SH-SY5Y (cell line): Measurements from ENCODE around the gene BLNK.

Source experiments
- GATA2 ChIP-seq: IDR thresholded peaks from 2 replicates; pipeline ENCODE4 v1.6.1; 2011; ENCODE audit warnings: mild to moderate bottlenecking, low read depth, low read length
- GATA3 ChIP-seq: IDR thresholded peaks from 2 replicates; pipeline ENCODE4 v1.6.1; 2011; ENCODE audit warnings: low read depth, mild to moderate bottlenecking, low read length, moderate library complexity

Gene BLNK

GRCh38 chr10:96276831-96277230, 5.5 kb upstream of the BLNK start:
- no peak for TF ChIP-seq GATA3
- no peak for TF ChIP-seq GATA2

GRCh38 chr10:96276426-96276825, 5.1 kb upstream of the BLNK start:
- no peak for TF ChIP-seq GATA3
- TF ChIP-seq GATA2 = no peak

GRCh38 chr10:96275685-96276418, 4.5 kb upstream of the BLNK start:
- no peak for TF ChIP-seq GATA2
- TF ChIP-seq GATA3 = no peak

GRCh38 chr10:96272316-96273280, 1.2 kb upstream of the BLNK start:
- TF ChIP-seq GATA2 (no peak), GATA3 (no peak)

GRCh38 chr10:96270571-96270970, 798 bp downstream of the BLNK start:
- TF ChIP-seq GATA3 (no peak), GATA2 (no peak)

DNA sequence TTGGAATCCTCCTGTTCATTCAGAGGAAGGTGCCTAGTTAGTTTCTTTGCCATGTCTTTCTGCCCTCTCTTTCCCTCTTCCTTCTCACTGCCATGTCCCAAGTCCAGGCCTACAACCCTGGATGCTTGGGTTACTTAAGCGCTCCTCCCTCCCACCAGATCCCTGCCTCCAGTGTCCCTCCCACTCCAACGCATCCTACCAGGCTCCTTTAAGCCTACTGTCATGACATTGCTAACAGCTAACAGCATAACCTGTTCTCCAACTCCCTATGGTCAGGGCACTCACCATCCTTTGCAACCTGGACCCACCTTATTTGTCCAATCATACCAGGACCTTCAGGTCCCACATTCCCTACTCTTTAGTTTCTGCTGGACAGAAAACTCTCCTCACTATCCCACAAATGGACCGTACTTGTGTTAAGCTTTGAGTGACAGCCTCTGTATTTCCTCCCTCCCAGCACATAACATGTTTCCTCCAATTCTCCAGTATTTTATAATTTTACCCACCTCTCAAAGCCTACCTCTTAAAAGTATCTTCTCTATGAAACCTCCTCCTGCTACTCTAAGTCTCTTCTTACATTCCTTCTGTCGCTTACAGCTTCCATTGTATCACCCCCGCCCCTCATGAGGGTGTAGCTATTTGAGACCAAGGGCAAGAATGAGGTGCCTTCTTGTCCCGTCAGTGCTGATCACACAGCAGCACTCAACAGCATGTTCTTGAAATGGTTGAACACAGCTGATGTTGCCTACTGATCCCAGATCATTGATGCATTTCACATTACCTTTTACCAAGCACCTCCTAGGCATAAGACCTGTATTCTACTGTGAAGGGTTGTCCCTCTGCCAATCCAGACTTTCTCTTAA, 1.7 kb downstream of the BLNK start:
- TF ChIP-seq GATA2 (no peak), GATA3 (no peak)

- no peak for TF ChIP-seq GATA3
- TF ChIP-seq GATA2 = no peak
These were observed 2.9 kb downstream of the BLNK start for GRCh38 chr10:96268341-96268909.

- TF ChIP-seq GATA2 (no peak), GATA3 (no peak)
These were observed 4.1 kb downstream of the BLNK start for GRCh38 chr10:96267234-96267705.

DNA sequence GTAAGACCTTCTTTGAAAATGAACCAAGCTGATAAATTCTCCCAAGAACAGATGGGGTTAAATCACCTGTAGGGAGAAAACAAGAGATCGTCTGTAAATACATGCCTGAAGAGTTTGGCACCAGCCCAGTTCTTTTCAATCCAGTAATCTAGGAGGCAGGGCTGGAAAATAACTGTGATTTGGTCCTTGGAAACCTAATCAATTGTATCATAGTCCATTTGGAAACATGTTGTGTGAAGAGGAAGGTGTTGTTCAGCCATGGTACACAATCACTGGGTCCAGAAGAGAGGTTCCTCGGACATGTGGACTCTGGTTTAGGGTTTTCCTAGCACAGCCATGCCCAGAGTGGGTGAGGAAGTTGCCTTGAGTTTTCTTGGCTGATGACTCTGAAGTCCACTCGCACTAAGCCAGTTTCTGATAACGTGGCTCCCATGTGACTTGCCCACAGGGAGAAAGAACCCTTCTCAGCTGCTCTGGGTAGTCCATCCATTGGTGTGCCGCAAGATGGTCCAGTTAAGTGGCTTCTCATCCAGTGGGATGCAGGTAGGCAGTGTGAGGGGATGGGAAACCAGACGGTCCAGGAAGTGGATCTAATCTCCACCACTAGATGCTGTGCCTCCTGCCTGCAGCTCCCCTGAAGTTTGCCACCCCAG, 5.1 kb downstream of the BLNK start:
- TF ChIP-seq GATA2 (no peak), GATA3 (no peak)

- TF ChIP-seq GATA3 = no peak
- TF ChIP-seq GATA2 = no peak
These were observed 6.4 kb downstream of the BLNK start for GRCh38 chr10:96264938-96265337.

DNA sequence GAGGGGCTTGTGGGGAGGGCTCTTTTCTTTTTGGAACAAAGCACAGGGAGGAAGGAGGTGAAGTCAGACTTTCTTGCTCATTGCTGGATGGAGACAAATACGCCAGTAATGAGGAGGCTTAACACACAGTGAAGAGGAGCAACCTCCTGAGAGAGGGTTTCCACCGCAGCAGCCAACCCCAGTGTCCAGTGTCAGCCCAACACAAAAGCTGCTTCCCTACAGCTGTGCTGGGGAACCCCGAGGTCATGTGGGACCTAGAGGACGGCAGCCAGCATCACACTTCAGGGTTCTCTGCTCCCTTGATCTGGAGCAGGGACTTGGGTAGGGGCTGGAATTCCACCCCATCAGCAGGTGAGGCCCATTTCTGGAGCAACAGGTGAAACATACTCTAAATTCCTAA, 7.7 kb downstream of the BLNK start:
- no peak for TF ChIP-seq GATA2
- TF ChIP-seq GATA3 = no peak

DNA sequence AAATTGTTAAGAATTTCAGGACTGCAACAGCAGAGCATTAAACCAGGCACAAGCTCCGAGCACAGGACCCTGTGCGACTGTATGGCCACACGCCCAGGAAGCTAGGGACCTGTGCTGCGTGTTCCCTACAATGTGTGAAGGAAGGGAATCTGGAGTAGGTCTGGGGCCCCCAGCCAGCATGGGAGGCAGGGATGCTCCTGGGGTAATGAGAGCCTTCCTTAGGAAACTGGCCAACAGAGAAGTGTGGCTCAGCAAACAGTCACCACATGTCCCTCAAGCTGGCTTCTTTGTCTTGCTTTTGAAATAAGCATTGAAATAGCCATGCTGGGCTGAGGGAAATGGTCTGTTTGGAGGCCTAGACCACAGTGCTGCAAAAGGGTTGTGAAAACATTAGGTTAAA, 8.2 kb downstream of the BLNK start:
- no peak for TF ChIP-seq GATA2
- TF ChIP-seq GATA3 = no peak

- TF ChIP-seq GATA3 = no peak
- TF ChIP-seq GATA2 = no peak
These were observed 9.4 kb downstream of the BLNK start for GRCh38 chr10:96261930-96262329.
